Upper lobe of right lung (tissue), 1 donor: ENCODE data around the gene LUZP1. TPM values are rescaled to one million over a fixed set of nuclear protein-coding genes. Genes with fewer than 3 reads are reported as not detected.
A peak's percentile ranks its signal among the peaks of the same experiment; 100 is the strongest.

ENCODE experiments used
- ATAC-seq: fragments of 200-7000 bp; cut with Tn5 transposase; one replicate; pipeline ENCODE4 v1.9.1; 2020; ENCODE audit warnings: mild to moderate bottlenecking, moderate library complexity
- DNase-seq: peaks from one replicate; pipeline ENCODE4 v3.0.0-alpha.2; 2020
- H3K27ac ChIP-seq: fragments of 200-600 bp; one replicate; pipeline ENCODE4 v1.8.0; 2022
- H3K27me3 ChIP-seq: fragments of 200-600 bp; one replicate; pipeline ENCODE4 v1.8.0; 2022; ENCODE audit warnings: mild to moderate bottlenecking
- H3K36me3 ChIP-seq: fragments of 200-600 bp; one replicate; pipeline ENCODE4 v1.8.0; 2022
- H3K4me1 ChIP-seq: fragments of 200-600 bp; one replicate; pipeline ENCODE4 v1.8.0; 2022
- H3K4me3 ChIP-seq: fragments of 200-600 bp; one replicate; pipeline ENCODE4 v1.8.0; 2022; ENCODE audit warnings: mild to moderate bottlenecking
- H3K9me3 ChIP-seq: fragments of 200-600 bp; one replicate; pipeline ENCODE4 v1.8.0; 2022
- intact Hi-C: fragments of 100-400 bp; cut with DNase I; formaldehyde crosslinking; loops from one replicate; pipeline ENCODE4 v1.11.0; 2022
- total RNA-seq: library from RNA; stranded (reverse); fragmentation: NEBNext Ultra II Directional; extraction: Animal tissue kit (Norgen Biotek cat#: 25700); gene quantifications from one replicate; pipeline ENCODE4 v1.2.1, GENCODE V29; 2021
- TF ChIP-seq, protein P1 (sequence below): fragments of 200-600 bp; IDR thresholded peaks from one replicate; pipeline ENCODE4 v1.8.0; 2022; ENCODE audit warnings: antibody characterized with exemption
- donor health status: DM: no; HTN: yes; CAD: no; lungs with severe emphysema.

Gene LUZP1
- total RNA-seq, 1 donor from 2014 or later, result 36.4 TPM

DNA sequence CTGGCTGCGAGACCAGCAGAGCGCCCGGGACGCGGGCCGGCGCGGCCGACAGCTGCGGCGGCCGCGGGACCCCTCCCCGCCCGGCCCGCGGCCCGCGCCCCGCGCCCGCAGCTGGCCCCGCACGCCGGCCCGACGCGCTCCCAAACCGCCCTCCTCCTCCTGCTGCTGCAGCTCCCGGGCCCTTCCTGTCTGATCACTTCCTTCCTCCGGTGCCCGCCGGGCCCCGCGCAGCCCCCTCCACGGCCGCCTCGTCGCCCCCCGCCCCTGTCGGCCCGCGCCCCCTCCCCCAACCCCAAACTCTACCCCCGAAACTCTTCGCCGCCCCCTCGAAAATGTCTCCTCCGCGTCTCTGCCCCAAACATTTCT is 594 bp downstream of the LUZP1 start:
- Histone ChIP-seq H3K4me1 (peaks cover 33% of the 10 kb centered on the region), H3K4me3 (peak overlapping the region; percentile 88), H3K27ac (peak overlapping the region; percentile 86), H3K9me3 (no peaks in the 10 kb centered on the region), H3K27me3 (no peaks in the 10 kb centered on the region), H3K36me3 (no peaks in the 10 kb centered on the region)
- TF ChIP-seq, protein P1, sequence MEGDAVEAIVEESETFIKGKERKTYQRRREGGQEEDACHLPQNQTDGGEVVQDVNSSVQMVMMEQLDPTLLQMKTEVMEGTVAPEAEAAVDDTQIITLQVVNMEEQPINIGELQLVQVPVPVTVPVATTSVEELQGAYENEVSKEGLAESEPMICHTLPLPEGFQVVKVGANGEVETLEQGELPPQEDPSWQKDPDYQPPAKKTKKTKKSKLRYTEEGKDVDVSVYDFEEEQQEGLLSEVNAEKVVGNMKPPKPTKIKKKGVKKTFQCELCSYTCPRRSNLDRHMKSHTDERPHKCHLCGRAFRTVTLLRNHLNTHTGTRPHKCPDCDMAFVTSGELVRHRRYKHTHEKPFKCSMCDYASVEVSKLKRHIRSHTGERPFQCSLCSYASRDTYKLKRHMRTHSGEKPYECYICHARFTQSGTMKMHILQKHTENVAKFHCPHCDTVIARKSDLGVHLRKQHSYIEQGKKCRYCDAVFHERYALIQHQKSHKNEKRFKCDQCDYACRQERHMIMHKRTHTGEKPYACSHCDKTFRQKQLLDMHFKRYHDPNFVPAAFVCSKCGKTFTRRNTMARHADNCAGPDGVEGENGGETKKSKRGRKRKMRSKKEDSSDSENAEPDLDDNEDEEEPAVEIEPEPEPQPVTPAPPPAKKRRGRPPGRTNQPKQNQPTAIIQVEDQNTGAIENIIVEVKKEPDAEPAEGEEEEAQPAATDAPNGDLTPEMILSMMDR, result no peak
- intact Hi-C loops, result no loop called here
- ATAC-seq (peak; percentile 47), DNase-seq (peak; percentile 73)

DNA sequence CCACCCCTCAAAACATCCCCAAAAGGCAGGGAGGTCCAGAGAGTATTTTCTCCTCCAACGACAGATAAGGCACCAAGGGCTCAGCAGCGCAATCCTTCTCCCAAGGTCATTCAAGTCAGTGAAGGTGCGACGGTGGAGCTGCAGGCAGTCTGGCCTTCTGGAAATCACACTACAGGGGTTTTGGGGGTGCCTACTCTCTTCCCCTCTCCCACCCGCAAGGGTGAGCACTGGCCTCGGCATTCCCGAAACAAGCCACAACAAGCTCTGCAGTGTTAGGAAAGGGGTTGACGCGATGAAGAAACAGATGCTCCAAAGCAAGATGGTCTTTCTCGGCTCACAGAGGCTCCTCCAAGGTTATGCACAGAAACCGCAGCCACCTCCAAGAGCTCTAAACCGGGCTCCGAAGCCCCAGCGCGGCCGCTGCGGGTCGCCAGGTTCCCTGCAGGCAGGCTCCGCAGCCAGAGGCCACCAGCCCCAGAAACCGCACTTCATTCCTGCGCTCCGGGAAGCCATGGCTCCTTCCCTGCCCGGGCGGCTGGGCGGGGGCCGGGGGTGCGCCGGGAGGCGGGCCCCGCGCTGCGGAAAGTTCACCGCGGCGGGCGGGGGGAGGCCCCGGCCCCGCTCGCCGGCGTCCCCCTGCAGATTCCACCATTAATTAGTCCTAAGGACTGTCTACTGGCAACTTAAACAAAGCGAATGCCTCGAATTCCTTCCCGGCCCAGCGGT is 1.1 kb downstream of the LUZP1 start:
- ATAC-seq (peak; percentile 40), DNase-seq (peak; percentile 77)
- Histone ChIP-seq H3K4me3 (peak overlapping the region; percentile 88), H3K9me3 (no peaks in the 10 kb centered on the region), H3K36me3 (no peaks in the 10 kb centered on the region), H3K27me3 (no peaks in the 10 kb centered on the region), H3K4me1 (peaks cover 37% of the 10 kb centered on the region), H3K27ac (peak overlapping the region; percentile 86)
- intact Hi-C loops, result no loop called here
- TF ChIP-seq, protein P1, result no peak

DNA sequence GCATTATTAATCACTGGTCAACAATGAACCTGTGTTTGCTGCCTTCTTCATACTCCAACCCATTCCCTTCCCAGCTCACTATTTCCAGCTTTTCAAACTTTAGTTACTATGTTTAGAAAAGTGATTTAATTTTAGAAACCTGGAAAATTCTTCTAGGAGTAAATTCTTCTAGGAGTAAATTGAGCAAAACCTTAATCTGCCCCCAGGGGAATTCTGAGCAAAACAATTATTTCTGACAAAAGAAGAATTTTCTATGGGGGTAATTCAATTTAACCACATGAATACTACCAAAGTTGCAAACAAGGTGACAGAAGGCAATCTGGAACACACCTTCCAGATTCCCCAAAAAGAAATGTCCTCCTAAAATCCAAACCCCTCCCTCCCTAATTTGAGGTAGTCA is 1.8 kb downstream of the LUZP1 start:
- Histone ChIP-seq H3K4me3 (peak overlapping the region; percentile 88), H3K27ac (peak overlapping the region; percentile 86), H3K36me3 (no peaks in the 10 kb centered on the region), H3K27me3 (no peaks in the 10 kb centered on the region), H3K9me3 (no peaks in the 10 kb centered on the region), H3K4me1 (peaks cover 37% of the 10 kb centered on the region)
- ATAC-seq (no peak), DNase-seq (no peak)
- TF ChIP-seq, protein P1, result no peak
- intact Hi-C loops, result no loop called here

DNA sequence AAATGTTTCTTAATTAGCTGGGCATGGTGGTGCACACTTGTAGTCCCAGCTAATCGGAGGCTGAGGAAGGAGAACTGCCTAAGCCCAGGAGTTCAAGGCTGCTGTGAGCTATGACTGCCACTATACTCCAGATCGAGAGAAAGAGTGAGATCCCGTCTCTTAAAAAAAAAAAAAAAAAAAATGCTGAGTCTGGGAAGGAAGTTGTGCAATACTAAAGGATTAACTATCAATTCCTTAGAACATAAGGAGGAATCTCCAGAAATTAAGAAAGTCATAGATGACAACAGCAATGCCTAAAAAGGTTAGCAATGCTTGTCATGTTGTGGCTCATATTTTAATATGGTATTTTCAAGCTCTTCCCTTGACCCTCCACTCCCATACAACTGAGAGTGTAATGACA is 5.3 kb downstream of the LUZP1 start:
- no peaks in the 10 kb centered on the region for H3K9me3 ChIP-seq
- H3K4me1 ChIP-seq, result peaks cover 19% of the 10 kb centered on the region
- H3K4me3 ChIP-seq, result no peak overlapping the region
- intact Hi-C loops, result no loop called here
- ATAC-seq, result no peak
- no peaks in the 10 kb centered on the region for H3K27me3 ChIP-seq
- no peaks in the 10 kb centered on the region for H3K36me3 ChIP-seq
- TF ChIP-seq, protein P1, result no peak
- no peak overlapping the region for H3K27ac ChIP-seq
- no peak for DNase-seq

DNA sequence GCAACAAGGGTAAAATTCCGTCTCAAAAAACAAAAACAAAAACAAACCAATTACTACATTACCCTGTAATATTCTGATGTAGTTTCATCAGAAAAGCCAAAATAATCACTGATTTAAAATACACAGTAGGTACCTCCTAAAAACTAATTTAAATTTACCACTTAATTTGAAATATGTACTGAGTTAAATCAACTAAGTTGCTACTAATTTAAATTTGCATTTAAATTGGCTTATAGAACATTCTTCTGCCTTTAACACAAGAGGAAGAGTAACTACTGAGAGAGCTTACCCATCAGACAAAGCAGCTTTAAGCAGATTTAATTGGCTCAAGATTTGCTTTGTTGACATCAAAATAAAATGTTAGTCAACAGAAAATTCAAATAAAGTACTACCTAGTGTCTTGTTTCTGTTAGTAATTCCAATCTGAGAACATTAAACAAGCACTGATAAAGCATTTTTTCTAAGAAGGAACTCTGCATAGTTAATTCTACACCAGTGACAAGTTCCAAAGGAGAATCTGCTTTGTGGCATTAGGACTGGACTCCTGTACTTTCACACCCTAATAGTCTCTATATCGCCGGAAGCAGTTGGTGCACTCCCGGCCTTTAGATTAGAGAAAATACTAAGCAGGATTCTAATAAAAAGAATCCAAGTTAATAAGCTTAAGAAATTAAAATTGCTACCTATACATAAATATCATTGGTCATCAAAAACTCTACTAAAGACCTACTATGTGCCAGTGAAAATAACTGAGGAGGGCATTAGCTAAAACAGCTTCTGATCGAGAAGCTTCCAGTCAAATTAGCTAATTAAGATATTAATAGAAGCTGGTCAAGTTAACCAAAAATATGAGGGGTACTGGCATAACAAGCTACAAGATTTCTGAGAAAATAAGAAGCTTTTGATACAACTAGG is 8.4 kb downstream of the LUZP1 start:
- intact Hi-C loops, result no loop called here
- Histone ChIP-seq H3K9me3 (no peaks in the 10 kb centered on the region), H3K36me3 (no peaks in the 10 kb centered on the region), H3K4me3 (no peak overlapping the region), H3K27ac (no peak overlapping the region), H3K27me3 (no peaks in the 10 kb centered on the region), H3K4me1 (peaks cover 10% of the 10 kb centered on the region)
- no peak for ATAC-seq
- no peak for DNase-seq
- TF ChIP-seq, protein P1, result no peak
